GM19239 (cell line): Measurements from ENCODE around the gene INHBE.
"Not testable (repeated sequence)": the region's sequence is repeated elsewhere in the genome, so short reads cannot be mapped to it uniquely, and the experiment has no call there.

Source experiments
- DNase-seq: peaks from one replicate; pipeline ENCODE4 v3.0.0; 2011; ENCODE audit warnings: low spot score; ENCODE audit not compliant: insufficient read length
- FAIRE-seq: peaks from 2 replicates; lab custom pipeline; 2011; peaks lifted over from hg19 to GRCh38; lab: Jason Lieb, UNC

Gene INHBE

DNA sequence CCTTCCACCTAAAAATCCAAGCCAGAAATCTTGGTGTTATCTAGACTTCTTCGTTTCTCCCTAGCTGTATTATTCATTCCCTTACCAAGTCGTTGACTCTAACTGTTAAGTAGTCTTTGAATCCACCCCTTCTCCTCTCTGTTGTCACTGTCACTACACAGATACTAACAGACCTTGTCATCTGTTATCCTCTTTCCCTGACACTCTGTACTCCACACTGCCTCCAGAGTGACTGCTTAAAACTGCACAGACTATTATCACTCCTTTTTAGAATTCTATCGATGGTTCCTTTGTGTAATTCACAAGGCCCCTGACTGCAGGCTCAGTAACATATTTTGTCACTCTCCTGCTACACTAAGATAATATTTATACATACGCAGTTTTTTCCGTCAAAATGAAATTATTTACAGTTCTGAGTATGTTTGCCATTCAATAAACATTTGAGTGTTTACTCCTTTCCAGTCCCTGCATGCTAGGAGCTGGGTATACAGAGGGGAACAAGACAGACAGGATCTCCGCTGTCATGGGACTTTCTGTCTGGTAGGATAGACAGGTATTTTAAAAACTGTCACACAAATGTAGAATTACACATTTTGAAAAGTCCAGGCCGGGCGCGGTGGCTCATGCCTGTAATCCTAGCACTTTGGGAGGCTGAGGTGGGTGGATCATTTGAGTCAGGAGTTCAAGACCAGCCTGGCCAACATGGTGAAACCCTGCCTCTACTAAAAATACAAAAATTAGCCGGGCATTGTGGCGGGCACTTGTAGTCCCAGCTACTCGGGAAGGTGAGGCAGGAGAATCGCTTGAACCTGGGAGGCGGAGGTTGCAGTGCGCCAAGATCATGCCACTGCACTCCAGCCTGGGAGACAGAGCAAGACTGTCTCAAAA lies 36.5 kb downstream of the INHBE start:
- DNase-seq (no peak), FAIRE-seq (no peak)

DNA sequence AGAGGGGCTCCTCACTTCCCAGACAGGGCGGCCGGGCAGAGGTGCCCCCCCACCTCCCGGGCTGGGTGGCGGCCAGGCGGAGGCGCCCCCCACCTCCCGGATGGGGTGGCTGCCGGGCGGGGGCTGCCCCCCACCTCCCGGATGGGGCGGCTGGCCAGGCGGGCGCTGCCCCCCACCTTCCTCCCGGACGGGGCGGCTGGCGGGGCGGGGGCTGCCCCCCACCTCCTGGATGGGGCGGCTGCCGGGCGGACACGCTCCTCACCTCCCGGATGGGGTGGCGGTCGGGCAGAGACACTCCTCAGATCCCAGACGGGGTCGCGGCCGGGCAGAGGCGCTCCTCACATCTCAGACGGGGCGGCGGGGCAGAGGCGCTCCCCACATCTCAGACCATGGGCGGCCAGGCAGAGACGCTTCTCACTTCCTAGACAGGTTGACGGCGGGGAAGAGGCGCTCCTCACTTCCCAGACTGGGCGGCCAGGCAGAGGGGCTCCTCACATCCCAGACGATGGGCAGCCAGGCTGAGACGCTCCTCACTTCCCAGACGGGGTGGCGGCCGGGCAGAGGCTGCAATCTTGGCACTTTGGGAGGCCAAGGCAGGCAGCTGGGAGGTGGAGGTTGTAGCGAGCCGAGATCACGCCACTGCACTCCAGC lies 40.1 kb downstream of the INHBE start:
- DNase-seq: not testable (repeated sequence)

DNA sequence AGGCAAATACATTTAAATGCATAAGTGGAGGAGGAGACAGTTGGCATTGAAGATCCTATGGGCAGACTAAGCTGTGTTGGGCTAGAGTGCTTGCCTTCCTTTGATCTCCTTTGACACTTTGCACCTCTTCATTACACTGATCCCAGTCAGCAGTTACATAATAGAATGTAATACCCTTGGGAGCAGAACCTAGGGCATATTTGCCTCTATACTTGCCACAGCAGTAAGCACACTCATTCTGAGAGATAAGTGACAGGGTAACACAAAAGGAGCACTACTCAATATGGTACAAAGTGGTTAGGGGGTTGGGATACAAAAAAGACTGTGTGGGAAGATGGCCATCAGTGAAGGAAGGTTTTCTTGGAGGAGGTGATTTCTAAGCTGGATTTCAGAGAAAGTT lies 41.7 kb downstream of the INHBE start:
- FAIRE-seq (no peak), DNase-seq (no peak)

More for the DNA sequence above, 40.1 kb downstream of the INHBE start:
- FAIRE-seq: not testable (repeated sequence)

DNA sequence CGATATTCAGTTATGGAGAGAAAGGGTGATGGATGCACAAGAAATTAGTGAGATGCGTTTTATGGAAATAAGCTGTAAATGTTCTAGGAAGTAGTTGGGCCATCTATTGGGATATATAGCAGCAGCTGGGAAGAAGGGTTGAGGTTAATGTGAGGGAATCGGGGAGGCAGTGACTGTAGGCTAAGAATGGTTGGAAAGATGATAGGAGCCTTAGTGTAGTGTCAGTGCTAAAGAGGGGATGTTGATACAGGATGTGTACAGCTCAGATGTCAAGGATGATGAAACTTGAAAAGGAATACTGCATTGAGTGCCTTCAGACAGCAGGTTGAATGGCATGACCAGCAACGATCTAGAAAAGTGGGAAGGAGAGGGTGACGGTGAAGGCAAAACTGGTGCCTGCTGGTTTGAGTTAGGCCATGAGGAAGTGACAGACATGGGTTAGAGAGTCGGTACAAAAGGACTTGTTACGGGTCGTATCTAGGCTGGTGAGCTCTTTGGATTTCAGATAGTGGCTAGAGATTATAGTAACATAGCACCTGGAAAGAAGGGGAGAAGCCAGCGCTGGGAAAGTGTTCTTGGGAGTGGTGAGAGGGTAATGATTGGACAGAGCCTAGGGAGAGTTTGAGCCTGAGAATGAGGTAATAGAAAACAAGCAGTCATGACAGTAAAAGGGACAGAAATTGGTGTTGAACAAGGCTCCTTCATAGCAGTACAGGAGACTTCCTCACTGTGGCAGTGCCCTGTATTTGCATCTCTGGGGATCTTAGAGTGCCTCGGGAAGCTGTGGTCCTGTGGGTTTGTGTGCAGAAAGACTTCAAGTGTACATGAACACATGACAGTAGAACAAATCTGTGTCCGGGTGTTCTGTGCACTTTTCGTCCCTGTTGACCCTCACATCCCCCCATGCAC lies 42.4 kb downstream of the INHBE start:
- no peak for FAIRE-seq
- DNase-seq: no peak

DNA sequence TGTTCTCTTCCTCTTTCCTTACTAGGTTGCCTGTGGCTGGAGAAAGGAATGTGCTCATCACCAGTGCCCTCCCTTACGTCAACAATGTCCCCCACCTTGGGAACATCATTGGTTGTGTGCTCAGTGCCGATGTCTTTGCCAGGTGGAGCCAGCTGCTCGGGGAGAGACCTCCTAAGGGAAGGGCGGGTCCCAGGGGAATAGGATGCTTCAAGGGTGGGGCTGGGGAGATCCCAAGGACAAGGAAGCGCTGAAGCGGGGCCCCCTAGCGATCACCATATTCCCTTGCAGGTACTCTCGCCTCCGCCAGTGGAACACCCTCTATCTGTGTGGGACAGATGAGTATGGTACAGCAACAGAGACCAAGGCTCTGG lies 43.0 kb downstream of the INHBE start:
- FAIRE-seq (no peak), DNase-seq (no peak)

DNA sequence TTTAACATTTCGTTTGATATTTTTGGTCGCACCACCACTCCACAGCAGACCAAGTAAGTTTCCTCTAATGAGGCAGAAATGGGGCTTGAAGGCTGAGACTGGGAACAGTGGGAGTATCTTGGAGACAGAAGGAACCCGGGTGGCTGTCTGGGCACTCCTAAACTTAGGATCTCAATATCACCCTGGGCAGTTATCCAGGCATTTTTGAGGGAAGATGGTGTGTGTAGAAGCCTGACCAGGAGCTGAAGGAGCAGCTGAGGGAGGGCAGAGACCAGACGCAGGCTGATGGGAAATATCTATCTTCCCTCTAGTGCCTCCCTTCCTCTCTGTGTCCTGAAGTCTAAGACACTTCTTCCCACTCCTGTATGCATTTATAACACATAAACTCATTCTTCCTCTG lies 43.5 kb downstream of the INHBE start:
- DNase-seq (no peak), FAIRE-seq (no peak)

DNA sequence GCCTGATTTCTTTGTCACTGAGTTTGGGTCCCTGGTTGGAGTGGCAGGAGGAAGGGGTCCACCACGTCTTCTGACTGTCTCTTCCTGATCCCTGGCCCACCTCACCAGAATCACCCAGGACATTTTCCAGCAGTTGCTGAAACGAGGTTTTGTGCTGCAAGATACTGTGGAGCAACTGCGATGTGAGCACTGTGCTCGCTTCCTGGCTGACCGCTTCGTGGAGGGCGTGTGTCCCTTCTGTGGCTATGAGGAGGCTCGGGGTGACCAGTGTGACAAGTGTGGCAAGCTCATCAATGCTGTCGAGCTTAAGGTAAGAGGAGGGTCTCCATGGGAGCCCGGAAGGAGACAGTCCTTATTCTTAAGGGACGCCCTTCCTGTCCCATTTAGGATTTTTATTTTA lies 45.1 kb downstream of the INHBE start:
- DNase-seq (no peak), FAIRE-seq (no peak)

DNA sequence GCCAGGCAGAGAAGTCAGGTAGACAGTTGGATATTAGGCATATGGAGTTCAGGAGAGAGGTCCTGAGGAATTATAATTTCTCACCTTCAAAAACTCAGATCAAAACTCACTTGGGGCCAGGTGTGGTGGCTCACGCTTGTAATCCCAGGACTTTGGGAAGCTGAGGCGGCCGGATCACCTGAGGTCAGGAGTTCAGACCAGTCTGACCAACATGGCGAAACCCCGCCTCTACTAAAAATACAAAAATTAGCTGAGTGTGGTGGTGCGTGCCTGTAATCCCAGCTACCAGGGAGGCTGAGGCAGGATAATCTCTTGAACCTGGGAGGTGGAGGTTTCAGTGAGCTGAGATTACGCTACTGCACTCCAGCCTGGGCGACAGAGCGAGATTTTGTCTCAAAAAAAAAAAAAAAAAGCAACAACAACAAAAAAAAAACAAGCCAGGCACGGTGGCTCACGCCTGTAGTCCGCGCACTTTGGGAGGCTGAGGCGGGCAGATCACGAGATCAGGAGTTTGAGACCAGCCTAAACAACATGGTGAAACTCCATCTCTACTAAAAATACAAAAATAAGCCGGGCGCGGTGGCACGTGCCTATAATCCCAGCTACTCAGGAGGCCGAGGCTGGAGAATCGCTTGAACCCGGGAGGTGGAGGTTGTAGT lies 47.3 kb downstream of the INHBE start:
- FAIRE-seq: not testable (repeated sequence)

DNA sequence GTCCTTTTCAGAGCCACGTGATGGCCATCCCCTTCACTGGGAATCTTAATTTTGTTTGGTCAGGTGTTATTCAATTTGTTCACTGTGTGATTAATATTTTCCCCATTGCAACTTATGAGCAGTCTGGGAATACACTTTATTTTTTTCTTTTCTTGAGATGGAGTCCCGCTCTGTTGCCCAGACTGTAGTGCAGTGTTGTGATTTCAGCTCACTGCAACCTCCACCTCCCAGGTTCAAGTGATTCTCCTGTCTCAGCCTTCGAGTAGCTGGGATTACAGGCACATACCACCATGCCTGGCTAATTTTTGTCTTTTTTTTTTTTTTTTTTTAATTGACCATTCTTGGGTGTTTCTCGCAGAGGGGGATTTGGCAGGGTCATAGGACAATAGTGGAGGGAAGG lies 51.4 kb downstream of the INHBE start:
- DNase-seq, FAIRE-seq: not testable (repeated sequence)

More for the DNA sequence above, 47.3 kb downstream of the INHBE start:
- DNase-seq: not testable (repeated sequence)
